Osteoblast (primary cell): Measurements from ENCODE around the gene PPFIA1. TPM values are rescaled to one million over a fixed set of nuclear protein-coding genes. Genes with fewer than 3 reads are reported as not detected.

Experiments used
- DNase-seq: peaks from one replicate; pipeline ENCODE4 v3.0.0; 2011; ENCODE audit warnings: low spot score, mixed read lengths; ENCODE audit not compliant: insufficient read length; ENCODE audit errors: missing footprints
- H2AFZ ChIP-seq: 2 replicates; pipeline ENCODE4 v1.6.0; 2011; ENCODE audit warnings: mild to moderate bottlenecking, low read length
- H3K27ac ChIP-seq: 2 replicates; pipeline ENCODE4 v1.5.1; 2011; ENCODE audit warnings: mild to moderate bottlenecking, low read depth, low read length, moderate library complexity
- H3K27me3 ChIP-seq: 2 replicates; pipeline ENCODE4 v1.6.0; 2012; ENCODE audit warnings: mild to moderate bottlenecking, control low read depth, inconsistent platforms, low read length, moderate library complexity; ENCODE audit not compliant: insufficient read depth
- H3K36me3 ChIP-seq: 2 replicates; pipeline ENCODE4 v1.5.1; 2011; ENCODE audit warnings: mild to moderate bottlenecking, low read length, control low read depth, moderate library complexity; ENCODE audit not compliant: insufficient read depth
- H3K4me1 ChIP-seq: 2 replicates; pipeline ENCODE4 v1.5.1; 2011; ENCODE audit warnings: mild to moderate bottlenecking, low read length, control low read depth, moderate library complexity; ENCODE audit not compliant: insufficient read depth
- H3K4me2 ChIP-seq: 2 replicates; pipeline ENCODE4 v1.6.0; 2011; ENCODE audit warnings: mild to moderate bottlenecking, low read length; ENCODE audit not compliant: insufficient read depth
- H3K4me3 ChIP-seq: fragments of 200-600 bp; sonication (generic); 3 replicates; pipeline ENCODE4 v1.5.1; 2012; ENCODE audit warnings: mild to moderate bottlenecking, low read length, inconsistent platforms; ENCODE audit not compliant: insufficient read depth
- H3K79me2 ChIP-seq: 2 replicates; pipeline ENCODE4 v1.6.0; 2012; ENCODE audit warnings: mild to moderate bottlenecking, low read length, control low read depth, inconsistent platforms; ENCODE audit not compliant: insufficient read depth
- H3K9me3 ChIP-seq: 2 replicates; pipeline ENCODE4 v1.5.1; 2011; ENCODE audit warnings: low read depth, low read length, control low read depth
- H4K20me1 ChIP-seq: 2 replicates; pipeline ENCODE4 v1.6.0; 2012; ENCODE audit warnings: mild to moderate bottlenecking, low read length, control low read depth; ENCODE audit not compliant: insufficient read depth
- CTCF ChIP-seq: IDR thresholded peaks from 2 replicates; pipeline ENCODE4 v1.5.1; 2011; ENCODE audit warnings: mild to moderate bottlenecking, low read depth, low read length, moderate library complexity; ENCODE audit errors: extremely low read depth
- total RNA-seq: library from RNA; depleted of rRNA; stranded (reverse); fragments of >200 nt; gene quantifications from 2 replicates; pipeline ENCODE4 v1.2.3, GENCODE V29; 2012

Gene PPFIA1
- total RNA-seq, 1 donor, result 110 TPM

GRCh38 chr11:70423523-70424505 is 153.3 kb downstream of the PPFIA1 start:
- Histone ChIP-seq H4K20me1 (peaks cover 62% of the 10 kb centered on the region), H3K4me3 (no peak overlapping the region)

GRCh38 chr11:70424765-70425344 is 154.4 kb downstream of the PPFIA1 start:
- Histone ChIP-seq H3K4me3 (no peak overlapping the region), H3K9me3 (no peaks in the 10 kb centered on the region), H3K36me3 (peaks cover 75% of the 10 kb centered on the region), H3K4me2 (no peak overlapping the region), H3K79me2 (peaks cover 62% of the 10 kb centered on the region), H3K27me3 (no peaks in the 10 kb centered on the region), H4K20me1 (peaks cover 72% of the 10 kb centered on the region), H3K27ac (peak overlapping the region; percentile 62), H2AFZ (no peak overlapping the region), H3K4me1 (peaks cover 18% of the 10 kb centered on the region)
- peak; percentile 56 for DNase-seq
- TF ChIP-seq CTCF, result no peak

More at GRCh38 chr11:70423523-70424505, 153.3 kb downstream of the PPFIA1 start:
- no peak for TF ChIP-seq CTCF
- peaks cover 18% of the 10 kb centered on the region for H3K4me1 ChIP-seq
- no peak overlapping the region for H3K4me2 ChIP-seq
- peaks cover 73% of the 10 kb centered on the region for H3K36me3 ChIP-seq
- peaks cover 57% of the 10 kb centered on the region for H3K79me2 ChIP-seq
- no peaks in the 10 kb centered on the region for H3K9me3 ChIP-seq
- no peak overlapping the region for H2AFZ ChIP-seq
- no peaks in the 10 kb centered on the region for H3K27me3 ChIP-seq
- peak; percentile 98 for DNase-seq
- H3K27ac ChIP-seq, result peak overlapping the region; percentile 62

GRCh38 chr11:70427436-70427835 is 156.9 kb downstream of the PPFIA1 start:
- Histone ChIP-seq H3K27ac (no peak overlapping the region), H3K79me2 (peaks cover 57% of the 10 kb centered on the region), H4K20me1 (peaks cover 67% of the 10 kb centered on the region), H3K9me3 (no peaks in the 10 kb centered on the region), H3K4me2 (no peak overlapping the region), H3K4me3 (no peak overlapping the region), H3K4me1 (peaks cover 12% of the 10 kb centered on the region), H3K27me3 (no peaks in the 10 kb centered on the region), H3K36me3 (peaks cover 73% of the 10 kb centered on the region), H2AFZ (no peak overlapping the region)
- DNase-seq, result peak; percentile 49
- no peak for TF ChIP-seq CTCF
